D721Med (cell line): ENCODE results near the gene STAP2.

ENCODE experiments used
- DNase-seq: peaks from one replicate; pipeline ENCODE4 v3.0.0; 2011; ENCODE audit warnings: low spot score; ENCODE audit not compliant: insufficient read length
- FAIRE-seq: peaks from 2 replicates; lab custom pipeline; 2011; peaks lifted over from hg19 to GRCh38; lab: Jason Lieb, UNC
- CTCF ChIP-seq: IDR thresholded peaks from 2 replicates; pipeline ENCODE4 v1.5.1; 2012; ENCODE audit warnings: mild to moderate bottlenecking, control low read depth; ENCODE audit not compliant: insufficient read depth; ENCODE audit errors: missing control alignments

The STAP2 gene

GRCh38 chr19:4378886-4379285 is 40.3 kb upstream of the STAP2 start:
- TF ChIP-seq CTCF = no peak
- DNase-seq = no peak
- FAIRE-seq = no peak

- no peak for TF ChIP-seq CTCF
- no peak for FAIRE-seq
- DNase-seq = no peak
Measured at GRCh38 chr19:4376991-4377781, 38.6 kb upstream of the STAP2 start.

- FAIRE-seq (no peak), DNase-seq (no peak)
- no peak for TF ChIP-seq CTCF
Measured at GRCh38 chr19:4376671-4376990, 38.0 kb upstream of the STAP2 start.

GRCh38 chr19:4376028-4376670 is 37.5 kb upstream of the STAP2 start:
- no peak for DNase-seq
- TF ChIP-seq CTCF = no peak
- no peak for FAIRE-seq

- DNase-seq (no peak), FAIRE-seq (no peak)
- no peak for TF ChIP-seq CTCF
Measured at GRCh38 chr19:4375164-4376027, 36.8 kb upstream of the STAP2 start.

- no peak for DNase-seq
- TF ChIP-seq CTCF = no peak
- FAIRE-seq = no peak
Measured at GRCh38 chr19:4374498-4375163, 36.0 kb upstream of the STAP2 start.
